HS-27A (cell line): ENCODE measurements around the gene TOX3.

Experiments used
- DNase-seq: peaks from one replicate; pipeline ENCODE4 v3.0.0-alpha.2; 2012; ENCODE audit warnings: low read depth, missing footprints

Gene TOX3

DNA sequence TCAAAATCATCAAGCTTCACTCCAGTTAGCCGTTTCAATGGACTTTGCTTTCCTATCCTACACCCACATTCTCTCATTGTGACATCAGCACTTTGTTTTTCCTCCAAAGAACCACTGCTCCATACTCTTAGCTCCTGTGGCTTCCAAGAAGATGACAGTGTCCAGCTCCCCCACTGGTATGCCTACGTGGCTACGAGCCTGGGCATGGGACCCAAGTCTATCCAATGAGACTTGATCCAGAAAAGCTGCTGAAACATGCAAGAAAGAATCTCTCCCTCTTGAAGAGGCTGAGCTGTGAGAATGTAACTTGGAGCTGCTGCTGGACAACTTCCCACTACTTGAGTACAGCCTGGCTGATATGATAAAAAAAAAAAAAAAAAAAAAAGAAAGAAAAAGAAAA is 9.4 kb downstream of the TOX3 start:
- DNase-seq: no peak

DNA sequence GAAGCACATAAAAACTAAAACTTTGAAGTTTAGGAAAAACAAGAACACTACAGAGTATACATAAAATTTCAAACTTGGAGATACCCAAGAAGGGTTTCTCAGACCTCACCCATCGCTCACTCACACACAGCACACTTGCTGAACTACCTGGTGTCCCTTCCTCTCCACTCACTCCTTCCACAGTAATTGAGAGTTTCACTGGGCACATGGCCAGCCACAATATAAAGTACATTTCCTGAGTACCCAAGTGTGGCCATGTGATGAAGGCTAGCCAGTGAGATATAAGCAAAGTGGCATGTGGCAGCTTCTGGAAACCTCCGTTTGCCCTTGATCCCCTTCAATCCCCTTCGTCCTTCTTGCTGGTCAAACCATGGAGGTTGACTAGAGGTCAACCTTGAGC is 11.9 kb downstream of the TOX3 start:
- DNase-seq: no peak

DNA sequence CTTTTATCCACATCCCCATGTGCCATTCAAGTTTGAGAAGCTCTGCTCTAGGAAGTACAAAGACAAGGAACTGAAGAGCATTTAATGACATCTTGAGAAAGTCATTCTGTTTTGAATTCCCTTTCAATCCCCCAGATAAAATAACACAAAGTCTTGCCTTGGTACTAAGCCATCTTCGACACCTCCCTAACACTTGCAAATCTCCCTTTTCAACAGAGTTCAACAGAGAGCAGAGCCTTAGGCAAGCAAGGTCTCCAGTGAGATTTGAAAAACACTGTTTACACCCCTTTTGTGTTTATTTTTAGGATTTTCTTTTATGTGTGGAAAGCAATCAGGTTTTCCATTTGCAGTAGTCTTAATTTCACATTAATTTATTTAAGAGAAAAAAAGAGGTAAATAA is 13.6 kb downstream of the TOX3 start:
- no peak for DNase-seq

DNA sequence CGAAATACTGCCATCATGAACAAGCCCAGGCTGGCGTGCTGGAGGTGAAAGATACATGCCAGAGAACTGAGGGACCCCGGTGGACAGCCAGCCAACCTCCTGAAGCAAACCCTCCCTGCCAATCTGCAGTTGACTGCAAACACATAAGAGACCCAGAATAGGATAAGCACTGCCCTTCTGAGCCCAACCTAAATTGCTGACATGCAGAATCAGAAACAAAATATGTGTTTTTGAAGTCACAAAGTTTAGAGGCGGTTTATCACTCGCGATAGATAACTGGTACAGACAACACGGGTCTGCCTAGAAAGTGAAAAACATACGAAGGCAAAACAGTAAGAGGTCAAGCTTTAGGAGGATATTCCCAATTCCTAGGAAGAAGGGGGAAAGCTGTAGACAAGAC is 14.6 kb downstream of the TOX3 start:
- no peak for DNase-seq

DNA sequence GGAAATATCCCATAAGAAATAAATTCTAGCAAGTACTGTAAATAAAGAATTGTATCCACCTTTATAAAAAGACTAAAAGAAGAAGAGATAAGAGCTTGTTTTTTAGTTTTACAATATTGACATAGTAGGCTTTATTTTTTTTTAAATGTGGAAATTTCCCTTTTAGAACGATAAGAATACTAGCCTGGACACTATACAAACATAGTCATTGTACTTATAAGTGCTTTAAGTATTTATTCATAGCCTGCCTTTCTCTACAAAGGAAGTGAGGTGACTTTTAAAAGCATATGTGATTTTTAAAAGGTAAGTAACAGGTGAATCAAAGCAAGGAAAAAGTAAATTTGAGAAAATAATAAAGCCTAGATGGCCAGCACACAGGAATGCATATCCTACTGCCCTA is 17.7 kb downstream of the TOX3 start:
- DNase-seq: no peak

DNA sequence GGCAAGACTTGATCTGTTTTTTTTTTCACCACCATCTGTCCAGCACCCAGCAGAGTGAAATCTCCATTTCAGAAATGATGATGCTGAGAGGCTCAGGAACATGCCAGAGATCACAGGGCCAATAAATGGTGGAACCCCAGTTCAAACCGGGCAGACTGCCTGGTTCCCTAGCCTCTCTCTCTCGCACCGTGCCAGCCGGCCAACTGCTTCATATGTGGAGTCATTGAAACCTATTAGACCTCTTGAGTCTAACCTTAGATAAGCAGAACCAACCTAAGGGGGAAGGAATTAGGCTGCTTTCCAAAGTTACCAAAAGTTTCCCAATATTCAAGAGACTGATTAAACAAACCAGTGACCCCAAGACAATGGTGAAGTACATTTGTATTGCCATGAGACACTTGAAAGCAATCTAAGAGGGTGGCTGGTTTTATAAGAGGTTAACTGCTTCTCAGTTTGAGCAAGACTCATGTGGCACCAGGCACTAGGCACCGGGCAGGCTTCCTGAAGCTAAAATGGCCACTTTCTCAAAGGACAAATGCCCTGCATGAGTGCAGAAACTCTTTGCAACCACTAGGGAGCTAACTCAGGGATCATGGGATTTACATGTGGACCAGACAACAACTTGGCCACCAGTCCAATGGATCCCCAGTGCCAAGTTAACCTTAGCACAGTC is 18.4 kb downstream of the TOX3 start:
- no peak for DNase-seq

DNA sequence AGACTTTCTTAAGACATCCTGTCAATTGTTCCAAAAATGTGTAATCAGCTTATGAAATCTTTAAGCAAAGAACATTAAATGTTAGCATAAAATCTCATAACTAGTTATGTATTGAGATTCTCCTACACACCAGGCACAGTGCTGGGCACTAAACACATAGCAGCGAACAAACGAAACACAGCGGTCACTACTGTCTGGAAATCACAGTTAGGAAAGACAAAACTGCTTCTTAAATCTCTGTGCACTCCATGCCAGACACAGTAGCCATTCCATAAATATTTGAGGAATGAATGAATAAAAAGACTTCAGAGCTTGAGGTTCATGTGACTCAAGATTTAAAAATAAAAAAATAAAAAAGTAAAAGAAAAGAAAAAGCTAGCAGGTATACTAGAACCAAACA is 20.1 kb downstream of the TOX3 start:
- DNase-seq: no peak

DNA sequence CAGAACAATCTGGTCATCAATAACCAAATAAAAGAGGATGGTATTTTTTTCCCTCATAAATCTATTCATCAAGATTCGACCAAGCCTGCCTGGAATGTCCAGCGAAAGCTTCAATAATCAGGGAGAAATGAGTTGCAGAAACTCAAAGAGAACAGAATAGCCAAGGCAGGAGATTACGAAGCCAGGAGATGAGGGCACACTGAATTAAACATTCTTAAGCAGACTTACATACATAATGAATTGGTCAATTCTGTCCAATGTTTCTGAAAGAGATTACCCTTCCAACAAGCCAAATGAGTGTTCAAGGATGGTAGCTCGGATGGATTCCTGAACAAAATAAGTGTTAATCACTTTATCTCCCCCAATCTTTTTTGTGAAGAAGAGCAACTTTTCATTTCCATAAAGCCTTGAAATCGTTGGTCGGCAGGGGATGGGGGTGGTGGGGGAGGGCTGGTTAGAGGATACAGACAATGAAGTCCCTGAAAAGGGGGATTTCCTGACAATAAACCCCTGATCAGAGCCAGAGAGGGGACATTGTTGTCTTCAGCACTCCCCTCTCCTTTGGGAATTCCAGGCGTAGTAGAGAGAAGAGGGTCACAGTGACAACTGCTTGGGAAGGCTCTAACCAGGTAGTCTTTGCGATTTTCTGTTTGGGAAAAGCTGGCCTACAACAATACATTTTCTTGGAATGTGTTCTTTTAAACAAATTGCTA is 20.7 kb downstream of the TOX3 start:
- DNase-seq: no peak

DNA sequence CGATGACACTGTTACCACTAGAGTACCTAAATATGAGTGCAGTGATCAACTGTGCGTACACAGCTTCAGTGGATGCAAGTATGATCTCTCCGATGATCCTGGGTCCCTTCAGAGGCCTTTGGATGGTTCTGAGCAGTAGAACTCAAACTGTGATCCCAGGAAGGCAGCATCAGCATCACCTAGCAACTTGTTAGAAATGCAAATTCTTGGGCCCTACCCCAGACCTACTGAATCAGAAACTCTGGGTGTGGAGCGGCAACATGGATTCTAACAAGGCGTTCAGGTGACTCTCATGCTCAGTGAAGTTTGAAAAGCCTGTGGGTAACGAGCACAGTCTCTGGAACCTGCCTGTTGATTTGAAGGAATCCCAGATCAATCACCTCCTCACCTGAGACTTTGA is 25.4 kb downstream of the TOX3 start:
- no peak for DNase-seq

DNA sequence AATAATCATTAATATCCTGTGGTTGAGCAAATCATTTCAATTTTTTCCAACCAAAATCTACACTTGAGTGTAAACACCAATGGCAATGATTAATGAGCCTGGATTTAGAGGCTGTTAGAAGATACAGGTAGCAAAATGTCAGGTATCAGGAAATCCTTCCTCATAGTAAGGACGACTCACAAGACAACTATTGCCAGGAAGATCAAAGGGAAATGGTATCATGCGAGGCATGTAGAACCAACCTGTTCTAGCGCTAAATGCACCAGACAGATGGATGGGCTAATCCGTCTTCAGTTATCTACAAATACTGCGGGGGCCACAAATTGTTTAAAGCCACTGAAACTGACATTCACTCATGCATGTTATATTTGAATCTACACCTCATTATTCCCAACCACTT is 28.1 kb downstream of the TOX3 start:
- no peak for DNase-seq

DNA sequence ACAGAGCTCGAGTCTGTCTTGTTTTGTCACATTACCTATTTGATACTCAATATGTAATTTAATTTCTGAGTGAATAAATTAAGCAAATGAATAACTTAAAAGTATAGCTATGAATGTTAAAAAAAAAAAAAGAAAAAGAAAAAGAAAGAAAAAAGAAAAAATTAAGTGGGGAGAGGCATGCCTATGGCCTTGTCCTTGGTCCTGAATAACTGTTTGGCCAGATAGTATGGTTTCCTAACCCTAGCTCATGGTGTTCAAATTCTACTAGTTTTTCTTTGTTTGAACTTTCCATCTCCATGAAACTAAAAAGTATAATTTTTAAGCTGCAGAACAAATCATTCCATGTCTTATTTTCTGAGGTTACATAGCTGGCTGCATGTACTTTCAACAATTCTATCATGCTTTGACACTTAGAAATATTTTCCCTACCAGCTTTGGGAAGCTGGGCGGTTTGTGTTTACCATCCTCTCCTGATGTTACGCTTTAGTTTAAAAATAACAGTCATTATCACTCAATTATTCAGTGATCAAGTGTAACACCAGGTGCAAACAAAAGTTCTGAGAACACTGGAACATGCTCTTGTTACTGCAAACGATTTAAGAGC is 31.8 kb downstream of the TOX3 start:
- DNase-seq: no peak

DNA sequence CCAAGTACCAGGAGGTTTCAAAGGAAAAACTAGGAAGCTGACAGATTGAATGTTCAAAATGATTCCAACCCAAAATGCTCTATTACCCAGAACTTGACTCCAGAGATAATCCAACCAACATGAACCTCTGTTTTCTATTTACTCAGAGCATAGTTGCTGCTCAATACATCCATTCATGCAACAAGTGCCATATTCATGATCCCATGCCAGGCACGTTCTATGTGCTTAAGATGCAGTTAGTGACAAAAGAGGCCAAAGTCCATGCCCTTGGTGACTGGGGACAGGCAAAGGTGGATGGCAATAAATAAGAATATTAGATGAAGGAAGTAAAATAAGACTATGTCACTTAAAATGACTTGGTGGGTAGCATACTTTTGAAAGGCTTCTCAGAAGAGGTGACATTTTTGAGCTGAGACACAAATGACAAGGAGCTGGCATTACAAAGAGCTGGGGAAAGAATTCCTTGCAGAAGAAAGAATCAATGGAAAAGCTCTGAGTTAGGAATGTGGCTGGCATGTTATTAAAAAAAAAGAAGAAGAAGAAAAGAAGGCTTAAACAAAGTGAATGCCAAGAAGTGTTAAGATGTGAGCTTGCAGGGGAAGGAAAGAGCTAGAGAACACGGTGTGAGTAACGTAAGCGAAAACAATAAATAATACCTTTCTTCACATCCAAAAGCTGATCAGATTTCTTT is 34.5 kb downstream of the TOX3 start:
- no peak for DNase-seq

DNA sequence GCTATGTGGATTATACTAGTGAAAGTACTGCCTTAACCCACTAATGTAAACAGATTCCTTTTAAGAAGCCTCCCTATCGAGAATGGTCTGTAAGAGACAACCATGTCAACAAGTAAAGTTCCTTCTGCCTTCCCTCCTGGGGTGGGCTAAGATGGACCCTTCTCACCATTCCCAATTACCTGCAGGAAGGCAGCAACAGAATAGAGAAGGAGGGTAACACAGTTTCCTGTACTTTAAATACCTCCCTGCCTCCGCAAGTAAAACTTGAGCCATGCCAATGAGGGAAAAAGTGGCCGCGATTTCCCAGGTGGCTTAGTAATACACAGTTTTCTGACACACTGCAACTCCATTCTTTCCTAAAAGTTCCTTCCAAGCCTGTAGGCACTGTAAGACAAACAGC is 45.2 kb downstream of the TOX3 start:
- no peak for DNase-seq

DNA sequence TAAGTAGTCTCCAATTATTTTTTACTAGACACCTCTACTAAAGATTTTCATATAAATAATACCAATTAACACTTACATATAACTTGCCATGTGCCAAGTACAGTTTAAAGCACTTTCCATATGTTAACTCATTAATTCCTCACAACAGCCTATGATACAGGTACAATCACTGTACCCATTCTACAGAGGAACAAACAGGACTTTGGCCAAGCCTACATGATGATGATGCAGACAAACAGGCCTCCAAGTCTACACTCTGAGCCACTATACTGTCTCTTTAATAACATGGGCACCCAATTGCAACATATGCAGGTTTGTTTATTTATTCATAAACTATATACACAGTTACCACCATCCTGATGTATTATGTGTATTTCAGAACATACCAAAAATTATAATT is 46.0 kb downstream of the TOX3 start:
- DNase-seq: no peak

DNA sequence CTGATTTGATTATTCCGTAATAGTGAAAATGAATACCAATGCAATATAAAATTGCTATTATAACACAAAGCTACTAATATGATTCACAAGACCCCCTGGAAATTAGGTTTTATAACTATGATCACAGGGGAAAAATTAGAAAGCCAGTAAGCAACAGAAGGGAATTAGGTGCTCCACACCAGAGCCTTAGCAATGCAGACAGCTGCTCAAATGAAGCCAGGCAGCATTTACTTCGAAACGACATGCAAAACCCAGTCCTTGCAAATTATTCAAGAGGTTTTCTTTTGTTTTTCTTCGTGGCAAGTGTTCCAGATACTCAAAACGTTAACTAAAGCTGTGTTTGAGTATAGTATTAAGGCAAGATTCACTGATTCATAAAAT is 47.9 kb downstream of the TOX3 start:
- DNase-seq: no peak

DNA sequence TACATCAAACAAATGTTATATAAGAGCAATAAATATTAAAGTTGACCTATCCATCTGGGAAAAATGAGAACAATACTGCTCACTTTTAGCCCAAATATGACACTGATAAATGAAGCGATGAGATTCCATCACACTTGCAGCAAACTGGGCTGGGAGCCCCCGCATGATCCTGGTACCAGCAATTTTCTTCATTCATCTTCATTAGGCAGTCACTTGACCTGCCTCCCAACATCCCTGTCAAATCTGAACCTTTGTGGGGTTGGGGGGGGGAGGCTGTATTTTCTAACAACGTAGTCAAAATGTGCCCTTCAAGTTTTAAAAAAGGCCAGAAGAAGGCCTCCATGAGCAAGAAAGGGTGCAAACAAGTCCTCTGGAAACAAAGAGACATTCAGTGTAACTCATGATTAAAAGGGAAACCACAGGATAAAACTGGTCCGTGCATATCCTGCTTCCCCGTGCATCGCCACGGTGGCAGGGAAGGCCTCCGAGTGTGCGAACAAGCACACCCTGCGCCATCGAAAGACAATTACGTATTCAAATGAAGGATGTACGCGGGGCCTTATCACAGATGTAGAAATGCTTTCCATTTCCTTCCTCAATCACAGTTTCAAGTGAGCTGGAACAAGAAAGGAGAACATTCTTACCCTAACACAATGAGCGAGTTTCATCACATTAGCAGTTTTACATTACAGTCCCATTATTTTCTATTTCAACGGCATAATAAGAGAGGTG is 48.4 kb downstream of the TOX3 start:
- DNase-seq: no peak

DNA sequence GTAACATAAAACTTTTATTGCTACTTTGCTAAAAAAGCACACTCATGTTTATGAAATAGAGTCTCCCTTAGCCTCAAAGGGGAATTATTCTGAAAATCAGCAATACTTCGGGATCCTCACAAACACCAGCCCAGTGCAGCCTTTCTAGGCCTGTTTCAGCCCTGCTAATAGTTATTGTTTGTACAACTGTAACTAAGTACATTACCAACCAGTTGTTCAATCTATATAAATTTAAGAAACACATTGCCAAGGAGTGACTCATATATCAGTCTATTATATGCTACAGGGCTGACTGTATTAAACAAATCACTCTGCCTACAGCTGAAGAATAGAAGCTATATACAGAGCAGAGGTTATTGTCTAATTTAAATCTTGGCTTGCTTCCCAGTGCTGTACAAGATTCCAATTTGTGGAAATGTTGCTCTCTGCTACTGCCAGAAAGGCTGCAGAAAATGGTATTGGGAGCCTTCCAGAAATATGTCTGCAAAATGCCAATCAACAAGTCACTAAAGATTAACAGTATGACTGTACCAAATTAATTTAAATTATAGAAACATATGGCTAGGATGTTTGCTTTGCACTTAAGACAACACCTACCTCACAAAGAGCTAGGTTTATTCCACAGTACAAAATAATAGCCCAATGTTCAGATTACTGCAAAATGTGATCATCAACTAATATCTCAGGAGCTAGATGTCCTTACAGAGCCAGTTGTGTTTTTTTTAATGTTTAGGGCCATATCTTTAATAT is 49.7 kb downstream of the TOX3 start:
- no peak for DNase-seq

DNA sequence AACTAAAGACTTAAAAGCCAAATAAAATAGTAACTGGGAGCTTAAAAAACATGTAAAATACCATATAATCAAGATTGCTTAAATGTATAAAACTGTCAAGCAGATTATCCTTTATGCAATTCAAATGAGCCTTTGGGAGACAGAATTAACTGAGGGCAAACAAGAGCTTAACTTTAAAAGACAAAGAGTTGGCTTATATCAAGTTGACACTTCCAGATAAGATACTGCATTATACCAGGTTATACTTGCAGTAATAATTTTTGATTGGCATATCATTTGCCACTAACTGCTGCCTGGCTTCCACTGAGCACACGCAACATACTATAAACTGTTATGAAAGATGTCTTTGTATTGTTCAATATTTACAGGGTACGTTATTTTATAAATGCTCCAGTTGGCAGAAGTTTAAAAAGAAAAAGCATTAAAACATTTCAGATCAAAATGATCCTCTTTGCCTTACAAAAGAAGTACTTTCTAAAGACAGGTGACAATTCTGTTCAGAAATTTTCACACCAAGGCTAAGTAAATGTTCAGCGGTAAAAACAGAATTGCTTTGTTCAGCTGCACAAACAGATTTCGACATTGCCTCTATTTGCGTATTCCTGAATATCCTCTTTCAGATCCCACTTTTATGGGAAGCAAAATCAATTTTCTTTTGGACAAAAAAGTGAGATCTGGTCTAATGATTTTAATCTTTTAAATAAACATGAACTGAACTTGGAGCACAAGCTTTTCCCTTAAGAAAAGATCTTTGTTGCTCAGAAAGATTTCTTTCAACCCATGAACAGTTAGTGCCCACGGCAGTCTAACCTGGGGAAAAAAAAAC is 50.7 kb downstream of the TOX3 start:
- no peak for DNase-seq

DNA sequence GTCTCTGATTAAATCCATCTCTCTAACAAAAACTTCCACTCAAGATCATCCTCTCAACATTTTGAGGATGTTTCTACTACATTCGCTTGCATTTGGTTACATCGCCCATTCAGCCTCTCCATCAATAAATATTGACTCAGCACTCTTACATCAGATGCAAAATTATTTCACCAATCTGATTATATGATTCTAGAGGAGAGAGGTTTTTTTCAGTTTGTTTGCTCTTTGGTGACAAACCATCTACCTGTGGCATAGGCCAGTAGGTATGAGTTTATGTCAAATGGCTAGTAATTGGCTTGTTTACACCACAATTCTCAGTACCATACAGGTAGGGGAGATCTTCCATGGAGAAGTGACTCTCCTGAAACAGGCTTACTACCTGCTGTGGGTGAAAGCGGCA is 52.3 kb downstream of the TOX3 start:
- DNase-seq: no peak

DNA sequence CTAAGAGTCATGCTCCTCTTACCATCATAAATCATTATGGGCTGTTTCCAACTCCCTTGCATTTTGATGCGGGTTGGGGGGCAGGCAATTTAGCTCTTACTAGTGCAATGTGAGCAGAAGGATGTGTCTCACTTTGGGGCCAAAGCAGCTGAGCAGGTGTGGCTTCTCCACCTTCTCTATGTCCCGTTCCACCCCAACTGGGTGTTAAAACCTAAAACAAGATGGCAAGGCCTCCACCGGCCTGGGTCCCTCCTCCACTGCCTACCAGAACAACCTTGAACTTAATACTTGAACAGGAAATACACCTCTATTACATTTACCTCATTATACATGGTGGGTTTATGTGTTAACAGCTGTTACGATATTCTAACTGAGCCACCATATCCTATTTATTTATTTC is 52.8 kb downstream of the TOX3 start:
- DNase-seq: no peak
